Measurements from ENCODE around the gene CRB2. TPM values are rescaled to one million over a fixed set of nuclear protein-coding genes. Genes with fewer than 3 reads are reported as not detected.

The CRB2 gene
- total and polyA plus RNA-seq, 2 of the 13 experiments (the other 11 are each of a cell fraction or from before 2014, with no cell fraction given) = 0.01 to 0.29 TPM

DNA sequence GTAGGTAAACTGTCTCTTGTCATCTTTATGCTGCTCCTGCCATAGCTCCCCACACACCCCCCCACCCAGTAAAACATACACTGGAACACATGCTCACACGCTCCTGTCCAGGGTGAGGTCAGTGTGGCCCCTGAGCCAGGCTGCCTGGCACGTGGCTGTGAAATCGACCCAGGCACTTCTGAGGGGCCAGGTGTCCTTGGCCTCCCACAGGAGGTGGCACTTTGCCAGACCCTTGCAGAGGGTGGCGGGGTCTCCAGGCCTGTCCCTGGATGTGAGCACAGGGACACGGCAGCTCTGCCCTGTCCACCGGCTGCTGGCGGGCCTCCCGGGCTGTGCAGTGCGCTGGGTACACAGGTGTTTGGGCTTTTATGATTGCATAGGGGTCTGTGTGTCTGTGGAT is 10.0 kb upstream of the CRB2 start (continued):
- TF ChIP-seq, protein P1, sequence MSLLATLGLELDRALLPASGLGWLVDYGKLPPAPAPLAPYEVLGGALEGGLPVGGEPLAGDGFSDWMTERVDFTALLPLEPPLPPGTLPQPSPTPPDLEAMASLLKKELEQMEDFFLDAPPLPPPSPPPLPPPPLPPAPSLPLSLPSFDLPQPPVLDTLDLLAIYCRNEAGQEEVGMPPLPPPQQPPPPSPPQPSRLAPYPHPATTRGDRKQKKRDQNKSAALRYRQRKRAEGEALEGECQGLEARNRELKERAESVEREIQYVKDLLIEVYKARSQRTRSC (CRISPR knock-in tag; IDR thresholded peaks at IDR 0.05; ENCODE audit: low read depth) = no peak
- TF ChIP-seq GABPB1 (CRISPR knock-in tag; IDR thresholded peaks at IDR 0.05) (peak; percentile 36; the same call in 1 of the 2 replicates), PRMT3 (CRISPR knock-in tag; IDR thresholded peaks at IDR 0.05; ENCODE audit: borderline replicate concordance, low read depth) (no peak), ZNF678 (CRISPR knock-in tag; IDR thresholded peaks at IDR 0.05) (no peak), REXO4 (CRISPR knock-in tag; IDR thresholded peaks at IDR 0.05; ENCODE audit: borderline replicate concordance) (no peak), ZNF3 (CRISPR knock-in tag; IDR thresholded peaks at IDR 0.05) (no peak), NR2F1 (CRISPR knock-in tag; IDR thresholded peaks at IDR 0.05) (peak in 1 of 2 experiments; percentile 61; a peak in 1 of 4 replicates), HNF4A (CRISPR knock-in tag; IDR thresholded peaks at IDR 0.05) (0 out of 2 replicates have a peak, but pooled peaks have one; percentile 11), PRPF4 (IDR thresholded peaks at IDR 0.05; ENCODE audit: low read depth, low read length, poor library complexity, severe bottlenecking) (no peak), ZNF766 (CRISPR knock-in tag; IDR thresholded peaks at IDR 0.05; ENCODE audit: borderline replicate concordance) (no peak), ZNF496 (CRISPR knock-in tag; IDR thresholded peaks at IDR 0.05; ENCODE audit: insufficient replicate concordance) (no peak), ZNF878 (CRISPR knock-in tag; IDR thresholded peaks at IDR 0.05) (no peak), RBM39 (IDR thresholded peaks at IDR 0.05; ENCODE audit: low read depth, low read length, poor library complexity, severe bottlenecking) (no peak)
- TF ChIP-seq, protein P2, sequence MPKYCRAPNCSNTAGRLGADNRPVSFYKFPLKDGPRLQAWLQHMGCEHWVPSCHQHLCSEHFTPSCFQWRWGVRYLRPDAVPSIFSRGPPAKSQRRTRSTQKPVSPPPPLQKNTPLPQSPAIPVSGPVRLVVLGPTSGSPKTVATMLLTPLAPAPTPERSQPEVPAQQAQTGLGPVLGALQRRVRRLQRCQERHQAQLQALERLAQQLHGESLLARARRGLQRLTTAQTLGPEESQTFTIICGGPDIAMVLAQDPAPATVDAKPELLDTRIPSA (CRISPR knock-in tag; IDR thresholded peaks at IDR 0.05; ENCODE audit: borderline replicate concordance) = no peak
- TF ChIP-seq, protein P3, sequence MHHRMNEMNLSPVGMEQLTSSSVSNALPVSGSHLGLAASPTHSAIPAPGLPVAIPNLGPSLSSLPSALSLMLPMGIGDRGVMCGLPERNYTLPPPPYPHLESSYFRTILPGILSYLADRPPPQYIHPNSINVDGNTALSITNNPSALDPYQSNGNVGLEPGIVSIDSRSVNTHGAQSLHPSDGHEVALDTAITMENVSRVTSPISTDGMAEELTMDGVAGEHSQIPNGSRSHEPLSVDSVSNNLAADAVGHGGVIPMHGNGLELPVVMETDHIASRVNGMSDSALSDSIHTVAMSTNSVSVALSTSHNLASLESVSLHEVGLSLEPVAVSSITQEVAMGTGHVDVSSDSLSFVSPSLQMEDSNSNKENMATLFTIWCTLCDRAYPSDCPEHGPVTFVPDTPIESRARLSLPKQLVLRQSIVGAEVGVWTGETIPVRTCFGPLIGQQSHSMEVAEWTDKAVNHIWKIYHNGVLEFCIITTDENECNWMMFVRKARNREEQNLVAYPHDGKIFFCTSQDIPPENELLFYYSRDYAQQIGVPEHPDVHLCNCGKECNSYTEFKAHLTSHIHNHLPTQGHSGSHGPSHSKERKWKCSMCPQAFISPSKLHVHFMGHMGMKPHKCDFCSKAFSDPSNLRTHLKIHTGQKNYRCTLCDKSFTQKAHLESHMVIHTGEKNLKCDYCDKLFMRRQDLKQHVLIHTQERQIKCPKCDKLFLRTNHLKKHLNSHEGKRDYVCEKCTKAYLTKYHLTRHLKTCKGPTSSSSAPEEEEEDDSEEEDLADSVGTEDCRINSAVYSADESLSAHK (CRISPR knock-in tag; IDR thresholded peaks at IDR 0.05; ENCODE audit: borderline replicate concordance) = no peak
- TF ChIP-seq, protein P4, sequence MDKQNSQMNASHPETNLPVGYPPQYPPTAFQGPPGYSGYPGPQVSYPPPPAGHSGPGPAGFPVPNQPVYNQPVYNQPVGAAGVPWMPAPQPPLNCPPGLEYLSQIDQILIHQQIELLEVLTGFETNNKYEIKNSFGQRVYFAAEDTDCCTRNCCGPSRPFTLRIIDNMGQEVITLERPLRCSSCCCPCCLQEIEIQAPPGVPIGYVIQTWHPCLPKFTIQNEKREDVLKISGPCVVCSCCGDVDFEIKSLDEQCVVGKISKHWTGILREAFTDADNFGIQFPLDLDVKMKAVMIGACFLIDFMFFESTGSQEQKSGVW (CRISPR knock-in tag; IDR thresholded peaks at IDR 0.05; ENCODE audit: borderline replicate concordance) = no peak
- TF ChIP-seq, protein P5, sequence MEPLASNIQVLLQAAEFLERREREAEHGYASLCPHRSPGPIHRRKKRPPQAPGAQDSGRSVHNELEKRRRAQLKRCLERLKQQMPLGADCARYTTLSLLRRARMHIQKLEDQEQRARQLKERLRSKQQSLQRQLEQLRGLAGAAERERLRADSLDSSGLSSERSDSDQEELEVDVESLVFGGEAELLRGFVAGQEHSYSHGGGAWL (CRISPR knock-in tag; IDR thresholded peaks at IDR 0.05) = no peak
- TF ChIP-seq, protein P6, sequence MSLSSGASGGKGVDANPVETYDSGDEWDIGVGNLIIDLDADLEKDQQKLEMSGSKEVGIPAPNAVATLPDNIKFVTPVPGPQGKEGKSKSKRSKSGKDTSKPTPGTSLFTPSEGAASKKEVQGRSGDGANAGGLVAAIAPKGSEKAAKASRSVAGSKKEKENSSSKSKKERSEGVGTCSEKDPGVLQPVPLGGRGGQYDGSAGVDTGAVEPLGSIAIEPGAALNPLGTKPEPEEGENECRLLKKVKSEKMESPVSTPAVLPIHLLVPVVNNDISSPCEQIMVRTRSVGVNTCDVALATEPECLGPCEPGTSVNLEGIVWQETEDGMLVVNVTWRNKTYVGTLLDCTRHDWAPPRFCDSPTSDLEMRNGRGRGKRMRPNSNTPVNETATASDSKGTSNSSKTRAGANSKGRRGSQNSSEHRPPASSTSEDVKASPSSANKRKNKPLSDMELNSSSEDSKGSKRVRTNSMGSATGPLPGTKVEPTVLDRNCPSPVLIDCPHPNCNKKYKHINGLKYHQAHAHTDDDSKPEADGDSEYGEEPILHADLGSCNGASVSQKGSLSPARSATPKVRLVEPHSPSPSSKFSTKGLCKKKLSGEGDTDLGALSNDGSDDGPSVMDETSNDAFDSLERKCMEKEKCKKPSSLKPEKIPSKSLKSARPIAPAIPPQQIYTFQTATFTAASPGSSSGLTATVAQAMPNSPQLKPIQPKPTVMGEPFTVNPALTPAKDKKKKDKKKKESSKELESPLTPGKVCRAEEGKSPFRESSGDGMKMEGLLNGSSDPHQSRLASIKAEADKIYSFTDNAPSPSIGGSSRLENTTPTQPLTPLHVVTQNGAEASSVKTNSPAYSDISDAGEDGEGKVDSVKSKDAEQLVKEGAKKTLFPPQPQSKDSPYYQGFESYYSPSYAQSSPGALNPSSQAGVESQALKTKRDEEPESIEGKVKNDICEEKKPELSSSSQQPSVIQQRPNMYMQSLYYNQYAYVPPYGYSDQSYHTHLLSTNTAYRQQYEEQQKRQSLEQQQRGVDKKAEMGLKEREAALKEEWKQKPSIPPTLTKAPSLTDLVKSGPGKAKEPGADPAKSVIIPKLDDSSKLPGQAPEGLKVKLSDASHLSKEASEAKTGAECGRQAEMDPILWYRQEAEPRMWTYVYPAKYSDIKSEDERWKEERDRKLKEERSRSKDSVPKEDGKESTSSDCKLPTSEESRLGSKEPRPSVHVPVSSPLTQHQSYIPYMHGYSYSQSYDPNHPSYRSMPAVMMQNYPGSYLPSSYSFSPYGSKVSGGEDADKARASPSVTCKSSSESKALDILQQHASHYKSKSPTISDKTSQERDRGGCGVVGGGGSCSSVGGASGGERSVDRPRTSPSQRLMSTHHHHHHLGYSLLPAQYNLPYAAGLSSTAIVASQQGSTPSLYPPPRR (CRISPR knock-in tag; IDR thresholded peaks at IDR 0.05; ENCODE audit: borderline replicate concordance) = peak; percentile 76
- TF ChIP-seq, protein P7, sequence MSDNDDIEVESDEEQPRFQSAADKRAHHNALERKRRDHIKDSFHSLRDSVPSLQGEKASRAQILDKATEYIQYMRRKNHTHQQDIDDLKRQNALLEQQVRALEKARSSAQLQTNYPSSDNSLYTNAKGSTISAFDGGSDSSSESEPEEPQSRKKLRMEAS (IDR thresholded peaks at IDR 0.05) = peak; percentile 73
